Keratinocyte (primary cell): ENCODE results near the gene COLGALT1. TPM values are rescaled to one million over a fixed set of nuclear protein-coding genes. Genes with fewer than 3 reads are reported as not detected.

Experiments used
- DNase-seq: peaks from one replicate; pipeline ENCODE4 v3.0.0-alpha.2; 2011; ENCODE audit warnings: low read depth, missing footprints, low spot score
- FAIRE-seq: peaks from 2 replicates; lab custom pipeline; 2011; peaks lifted over from hg19 to GRCh38; lab: Jason Lieb, UNC
- H2AFZ ChIP-seq: 2 replicates; pipeline ENCODE4 v1.6.0; 2012; ENCODE audit warnings: low read length, control low read depth, inconsistent platforms; ENCODE audit not compliant: control insufficient read depth
- H3K27ac ChIP-seq: 2 replicates; pipeline ENCODE4 v1.5.1; 2011; ENCODE audit warnings: low read length; ENCODE audit not compliant: control insufficient read depth, insufficient read depth
- H3K27me3 ChIP-seq: 3 replicates; pipeline ENCODE4 v1.6.0; 2011; ENCODE audit warnings: low read length; ENCODE audit not compliant: control insufficient read depth, insufficient read depth; ENCODE audit errors: extremely low read depth
- H3K36me3 ChIP-seq, 2 experiments: 2 replicates in 1 of 2; 3 replicates in 1 of 2; pipeline ENCODE4 v1.5.1; 2011; ENCODE audit warnings: low read length in 2 of 2, mild to moderate bottlenecking in 1 of 2; ENCODE audit not compliant: control insufficient read depth in 2 of 2, insufficient read depth in 2 of 2; ENCODE audit errors: extremely low read depth in 1 of 2
- H3K4me1 ChIP-seq: 3 replicates; pipeline ENCODE4 v1.5.1; 2011; ENCODE audit warnings: low read length; ENCODE audit not compliant: control insufficient read depth, insufficient read depth; ENCODE audit errors: extremely low read depth
- H3K4me2 ChIP-seq: 3 replicates; pipeline ENCODE4 v1.6.0; 2011; ENCODE audit warnings: low read depth, low read length; ENCODE audit not compliant: control insufficient read depth, insufficient read depth; ENCODE audit errors: extremely low read depth
- H3K4me3 ChIP-seq, 3 experiments: fragments of 200-600 bp in 1 of 3; sonication (generic) in 1 of 3; 2 replicates in 2 of 3; 3 replicates in 1 of 3; pipeline ENCODE4 v1.5.1; 2011 to 2016; ENCODE audit warnings: low read length in 3 of 3, mild to moderate bottlenecking in 3 of 3, control low read depth in 2 of 3, inconsistent platforms in 1 of 3, low read depth in 1 of 3, mixed read lengths in 1 of 3, mixed run types in 1 of 3, moderate library complexity in 1 of 3; ENCODE audit not compliant: control insufficient read depth in 2 of 3, insufficient read depth in 2 of 3; ENCODE audit errors: extremely low read depth in 1 of 3
- H3K79me2 ChIP-seq: 2 replicates; pipeline ENCODE4 v1.6.0; 2012; ENCODE audit warnings: low read length; ENCODE audit not compliant: control insufficient read depth, insufficient read depth
- H3K9ac ChIP-seq: 3 replicates; pipeline ENCODE4 v1.6.0; 2011; ENCODE audit warnings: low read length; ENCODE audit not compliant: control insufficient read depth, insufficient read depth; ENCODE audit errors: extremely low read depth
- H3K9me1 ChIP-seq: 3 replicates; pipeline ENCODE4 v1.6.0; 2011; ENCODE audit warnings: low read length; ENCODE audit not compliant: control insufficient read depth, insufficient read depth; ENCODE audit errors: extremely low read depth
- H3K9me3 ChIP-seq: 2 replicates; pipeline ENCODE4 v1.5.1; 2012; ENCODE audit warnings: low read depth, low read length; ENCODE audit not compliant: control insufficient read depth
- H4K20me1 ChIP-seq: 3 replicates; pipeline ENCODE4 v1.6.0; 2011; ENCODE audit warnings: low read length; ENCODE audit not compliant: control insufficient read depth, insufficient read depth; ENCODE audit errors: extremely low read depth
- CTCF ChIP-seq, 3 experiments: IDR thresholded peaks in 1 of 3; conservative IDR thresholded peaks in 1 of 3; optimal IDR thresholded peaks in 1 of 3; 2 replicates in 2 of 3; 3 replicates in 1 of 3; pipeline versions ENCODE3 to v1.5.1; 2011; ENCODE audit warnings: low read length in 3 of 3, mild to moderate bottlenecking in 3 of 3, moderate library complexity in 2 of 3, control low read depth in 1 of 3, inconsistent platforms in 1 of 3; ENCODE audit not compliant: insufficient read depth in 2 of 3; ENCODE audit errors: extremely low read depth in 1 of 3
- EZH2 ChIP-seq: IDR thresholded peaks from one replicate; pipeline ENCODE4 v1.6.1; 2012; ENCODE audit warnings: inconsistent platforms, mild to moderate bottlenecking, low read length, moderate library complexity
- dilution Hi-C: fragments of 300-500 bp; cut with MboI; formaldehyde crosslinking; loops from one replicate; pipeline ENCODE4 v1.7.0; 2020; ENCODE audit warnings: low sequenced_read_pairs; ENCODE audit not compliant: extremely low pct_ligation_motif_present
- polyA plus RNA-seq, 5 experiments: library from polyadenylated mRNA; depleted of rRNA in 3 of 5; stranded (reverse) in 3 of 5; stranded (forward) in 1 of 5; unstranded in 1 of 5; fragments of >200 nt; gene quantifications; 1 replicate in 1 of 5; 2 replicates in 3 of 5; 3 replicates in 1 of 5; pipeline versions ENCODE4 v1.2.1 to v1.2.3, GENCODE V29; 2011 to 2012; ENCODE audit warnings: missing spikeins in 2 of 5, low read depth in 1 of 5, low replicate concordance in 1 of 5

COLGALT1 gene
- polyA plus RNA-seq, 1 donor (not counting 4 experiments of a cell fraction or from before 2014, with no cell fraction given), result 89.4 TPM

GRCh38 chr19:17577457-17578097, 22.1 kb downstream of the COLGALT1 start:
- dilution Hi-C loops, result no loop called here
- FAIRE-seq (no peak), DNase-seq (no peak)
- no peak overlapping the region for H3K4me2 ChIP-seq
- no peaks in the 10 kb centered on the region for H3K27me3 ChIP-seq
- no peaks in the 10 kb centered on the region for H3K79me2 ChIP-seq
- no peak overlapping the region for H3K4me3 ChIP-seq
- no peaks in the 10 kb centered on the region for H3K9me1 ChIP-seq
- H3K36me3 ChIP-seq, result peaks cover 28 to 41% of the 10 kb centered on the region in 2 experiments
- no peak overlapping the region for H2AFZ ChIP-seq
- H3K9ac ChIP-seq, result no peak overlapping the region
- H4K20me1 ChIP-seq, result peaks cover 2% of the 10 kb centered on the region
- no peak overlapping the region for H3K27ac ChIP-seq
- peaks cover 14% of the 10 kb centered on the region for H3K4me1 ChIP-seq
- TF ChIP-seq EZH2 (no peak), CTCF (optimal IDR thresholded peaks at IDR 0.05 in 1 of 3, IDR thresholded peaks at IDR 0.05 in 1 of 3, conservative IDR thresholded peaks at IDR 0.05 in 1 of 3; ENCODE audit: extremely low read depth in 1 of 3, insufficient read depth in 2 of 3, low read length in 3 of 3) (no peak)
- H3K9me3 ChIP-seq, result no peaks in the 10 kb centered on the region

GRCh38 chr19:17579661-17580244, 24.3 kb downstream of the COLGALT1 start:
- H3K36me3 ChIP-seq, result peaks cover 29 to 32% of the 10 kb centered on the region in 2 experiments
- no peaks in the 10 kb centered on the region for H3K79me2 ChIP-seq
- no peak overlapping the region for H3K4me3 ChIP-seq
- peak overlapping the region; percentile 55 for H3K27ac ChIP-seq
- no peak overlapping the region for H3K9ac ChIP-seq
- H3K9me3 ChIP-seq, result no peaks in the 10 kb centered on the region
- peaks cover 2% of the 10 kb centered on the region for H4K20me1 ChIP-seq
- peak overlapping the region; percentile 65 for H3K4me2 ChIP-seq
- peak; percentile 66 for DNase-seq
- peak; percentile 82 for FAIRE-seq
- no peaks in the 10 kb centered on the region for H3K27me3 ChIP-seq
- peak overlapping the region; percentile 61 for H2AFZ ChIP-seq
- dilution Hi-C loops, result no loop called here
- peaks cover 14% of the 10 kb centered on the region for H3K4me1 ChIP-seq
- TF ChIP-seq EZH2, result no peak
- no peak for TF ChIP-seq CTCF (optimal IDR thresholded peaks at IDR 0.05 in 1 of 3, IDR thresholded peaks at IDR 0.05 in 1 of 3, conservative IDR thresholded peaks at IDR 0.05 in 1 of 3; ENCODE audit: extremely low read depth in 1 of 3, insufficient read depth in 2 of 3, low read length in 3 of 3)
- H3K9me1 ChIP-seq, result no peaks in the 10 kb centered on the region
